ENCODE measurements around the gene GLRA1.
"Not testable (repeated sequence)": the region's sequence is repeated elsewhere in the genome, so short reads cannot be mapped to it uniquely, and the experiment has no call there.

Gene GLRA1

GRCh38 chr5:151819830-151820229 is 104.8 kb downstream of the GLRA1 start:
- no peak for DNase-seq (ENCODE audit: low read depth, low spot score)

- no peak for DNase-seq (ENCODE audit: low read depth, low spot score)
Observed at GRCh38 chr5:151815051-151815450, 109.6 kb downstream of the GLRA1 start.

- DNase-seq (ENCODE audit: low read depth, low spot score) = no peak
Observed at GRCh38 chr5:151812757-151813309, 111.8 kb downstream of the GLRA1 start.

- DNase-seq (ENCODE audit: low read depth, low spot score) = no peak
Observed at GRCh38 chr5:151811593-151812321, 112.9 kb downstream of the GLRA1 start.

GRCh38 chr5:151810897-151811296 is 113.8 kb downstream of the GLRA1 start:
- no peak for DNase-seq (ENCODE audit: low read depth, low spot score)

- DNase-seq (ENCODE audit: low read depth, low spot score) = no peak
Observed at GRCh38 chr5:151810449-151810848, 114.2 kb downstream of the GLRA1 start.

GRCh38 chr5:151808451-151809169 is 116.0 kb downstream of the GLRA1 start:
- no peak for DNase-seq (ENCODE audit: low read depth, low spot score)

- no peak for DNase-seq (ENCODE audit: low read depth, low spot score)
Observed at GRCh38 chr5:151805414-151806223, 119.0 kb downstream of the GLRA1 start.

- DNase-seq (ENCODE audit: low read depth, low spot score) = no peak
Observed at GRCh38 chr5:151800532-151800931, 124.1 kb downstream of the GLRA1 start.

- DNase-seq (ENCODE audit: low read depth, low spot score) = no peak
Observed at GRCh38 chr5:151799407-151799806, 125.2 kb downstream of the GLRA1 start.

- DNase-seq (ENCODE audit: low read depth, low spot score) = no peak
Observed at GRCh38 chr5:151798674-151799073, 126.0 kb downstream of the GLRA1 start.

- no peak for DNase-seq (ENCODE audit: low read depth, low spot score)
Observed at GRCh38 chr5:151795426-151795825, 129.2 kb downstream of the GLRA1 start.

GRCh38 chr5:151793358-151793757 is 131.3 kb downstream of the GLRA1 start:
- DNase-seq (ENCODE audit: low read depth, low spot score) = no peak

- no peak for DNase-seq (ENCODE audit: low read depth, low spot score)
Observed at GRCh38 chr5:151787817-151788216, 136.8 kb downstream of the GLRA1 start.

GRCh38 chr5:151786468-151786867 is 138.2 kb downstream of the GLRA1 start:
- DNase-seq (ENCODE audit: low read depth, low spot score) = no peak

- DNase-seq (ENCODE audit: low read depth, low spot score) = no peak
Observed at GRCh38 chr5:151784141-151784540, 140.5 kb downstream of the GLRA1 start.

- not testable (repeated sequence) for DNase-seq (ENCODE audit: low read depth, low spot score)
Observed at GRCh38 chr5:151783664-151784063, 141.0 kb downstream of the GLRA1 start.

- DNase-seq (ENCODE audit: low read depth, low spot score) = no peak
Observed at GRCh38 chr5:151781201-151781600, 143.4 kb downstream of the GLRA1 start.

- peak; percentile 57 for DNase-seq (ENCODE audit: low read depth, low spot score)
Observed at GRCh38 chr5:151780348-151780747, 144.3 kb downstream of the GLRA1 start.

- DNase-seq (ENCODE audit: low read depth, low spot score) = no peak
Observed at GRCh38 chr5:151779531-151780125, 145.0 kb downstream of the GLRA1 start.

- DNase-seq (ENCODE audit: low read depth, low spot score) = no peak
Observed at GRCh38 chr5:151775025-151775606, 149.5 kb downstream of the GLRA1 start.
